DND-41 (cell line): ENCODE data around the gene SNX32.

ENCODE experiments used
- ATAC-seq: fragments of 200-7000 bp; cut with Tn5 transposase; 3 replicates; pipeline ENCODE4 v1.9.1; 2021; ENCODE audit warnings: low read depth; ENCODE audit not compliant: insufficient read depth
- DNase-seq: peaks from one replicate; pipeline ENCODE4 v3.0.0-alpha.2; 2020
- H2AFZ ChIP-seq: 2 replicates; pipeline ENCODE4 v1.6.0; 2012; ENCODE audit warnings: low read depth, low read length
- H3K27ac ChIP-seq: 2 replicates; pipeline ENCODE4 v1.5.1; 2012; ENCODE audit warnings: low read length, inconsistent platforms
- H3K27me3 ChIP-seq: fragments of 200-600 bp; sonication (generic); 2 replicates; pipeline ENCODE4 v1.6.0; 2012; ENCODE audit warnings: low read length, mild to moderate bottlenecking, inconsistent platforms; ENCODE audit not compliant: insufficient read depth, poor library complexity
- H3K36me3 ChIP-seq: 2 replicates; pipeline ENCODE4 v1.5.1; 2012; ENCODE audit warnings: low read length, inconsistent platforms; ENCODE audit not compliant: insufficient read depth
- H3K4me1 ChIP-seq: 2 replicates; pipeline ENCODE4 v1.5.1; 2012; ENCODE audit warnings: mild to moderate bottlenecking, low read length; ENCODE audit not compliant: insufficient read depth
- H3K4me2 ChIP-seq: 2 replicates; pipeline ENCODE4 v1.6.0; 2012; ENCODE audit warnings: mild to moderate bottlenecking, moderate library complexity, low read length, inconsistent platforms; ENCODE audit not compliant: insufficient read depth
- H3K4me3 ChIP-seq, 2 experiments: fragments of 200-600 bp in 1 of 2; shearing (Covaris generic) in 1 of 2; 2 replicates each; pipeline ENCODE4 v1.5.1; 2012 to 2016; ENCODE audit warnings: inconsistent platforms in 2 of 2, low read length in 2 of 2, mild to moderate bottlenecking in 2 of 2, low read depth in 1 of 2, moderate library complexity in 1 of 2
- H3K79me2 ChIP-seq: 2 replicates; pipeline ENCODE4 v1.6.0; 2012; ENCODE audit warnings: low read length, inconsistent platforms; ENCODE audit not compliant: insufficient read depth
- H3K9ac ChIP-seq: 2 replicates; pipeline ENCODE4 v1.6.0; 2012; ENCODE audit warnings: low read depth, mild to moderate bottlenecking, inconsistent platforms, low read length, moderate library complexity
- H3K9me3 ChIP-seq: 2 replicates; pipeline ENCODE4 v1.5.1; 2012; ENCODE audit warnings: low read length, moderate library complexity, mild to moderate bottlenecking, inconsistent platforms; ENCODE audit not compliant: insufficient read depth, severe bottlenecking
- H4K20me1 ChIP-seq: 2 replicates; pipeline ENCODE4 v1.6.0; 2012; ENCODE audit warnings: low read length; ENCODE audit not compliant: insufficient read depth
- CTCF ChIP-seq: IDR thresholded peaks from 2 replicates; pipeline ENCODE4 v1.5.1; 2012; ENCODE audit warnings: borderline replicate concordance, low read length, moderate library complexity, mild to moderate bottlenecking; ENCODE audit not compliant: poor library complexity, severe bottlenecking; ENCODE audit errors: extremely low read depth
- EZH2 ChIP-seq: IDR thresholded peaks from 3 replicates; pipeline ENCODE4 v1.6.1; 2012; ENCODE audit warnings: borderline replicate concordance, low read depth, mild to moderate bottlenecking, moderate library complexity, low read length, inconsistent platforms; ENCODE audit not compliant: severe bottlenecking

SNX32 gene

GRCh38 chr11:65892661-65893317, 59.0 kb downstream of the SNX32 start:
- no peak overlapping the region for H3K9ac ChIP-seq
- peak overlapping the region; percentile 96; the same call in 1 of the 2 replicates for H3K4me2 ChIP-seq
- no peak for ATAC-seq
- no peak overlapping the region for H2AFZ ChIP-seq
- H3K4me3 ChIP-seq: no peak overlapping the region
- peaks cover 18% of the 10 kb centered on the region for H3K79me2 ChIP-seq
- TF ChIP-seq EZH2 (no peak), CTCF (no peak)
- H3K4me1 ChIP-seq: peaks cover 48% of the 10 kb centered on the region
- no peaks in the 10 kb centered on the region for H3K27me3 ChIP-seq
- no peak for DNase-seq
- H4K20me1 ChIP-seq: peaks cover 21% of the 10 kb centered on the region; the same call in 1 of the 2 replicates
- 0 out of 2 replicates have a peak, but pooled peaks cover under 1% of the 10 kb centered on the region for H3K36me3 ChIP-seq
- no peak overlapping the region for H3K27ac ChIP-seq
- no peaks in the 10 kb centered on the region for H3K9me3 ChIP-seq

GRCh38 chr11:65894034-65894591, 60.4 kb downstream of the SNX32 start:
- H3K4me3 ChIP-seq: no peak overlapping the region
- peaks cover 21% of the 10 kb centered on the region; the same call in 1 of the 2 replicates for H4K20me1 ChIP-seq
- DNase-seq (no peak), ATAC-seq (no peak)
- no peak overlapping the region for H2AFZ ChIP-seq
- no peaks in the 10 kb centered on the region for H3K9me3 ChIP-seq
- peaks cover 47% of the 10 kb centered on the region for H3K4me1 ChIP-seq
- no peak overlapping the region for H3K4me2 ChIP-seq
- H3K27ac ChIP-seq: no peak overlapping the region
- no peaks in the 10 kb centered on the region for H3K36me3 ChIP-seq
- peaks cover 10% of the 10 kb centered on the region for H3K27me3 ChIP-seq
- H3K79me2 ChIP-seq: peaks cover 12% of the 10 kb centered on the region
- H3K9ac ChIP-seq: no peak overlapping the region
- TF ChIP-seq CTCF: no peak
- no peak for TF ChIP-seq EZH2

GRCh38 chr11:65895482-65895981, 61.8 kb downstream of the SNX32 start:
- no peak overlapping the region for H3K9ac ChIP-seq
- no peak overlapping the region for H3K4me2 ChIP-seq
- DNase-seq (no peak), ATAC-seq (no peak)
- peaks cover 12% of the 10 kb centered on the region for H3K79me2 ChIP-seq
- H2AFZ ChIP-seq: no peak overlapping the region
- TF ChIP-seq CTCF (no peak), EZH2 (no peak)
- no peaks in the 10 kb centered on the region for H3K36me3 ChIP-seq
- H3K4me1 ChIP-seq: peaks cover 49% of the 10 kb centered on the region
- H3K27me3 ChIP-seq: peaks cover 24% of the 10 kb centered on the region
- no peak overlapping the region for H3K4me3 ChIP-seq
- H4K20me1 ChIP-seq: peaks cover 25% of the 10 kb centered on the region; the same call in 1 of the 2 replicates
- no peak overlapping the region for H3K27ac ChIP-seq
- H3K9me3 ChIP-seq: no peaks in the 10 kb centered on the region
